HS-27A (cell line): ENCODE measurements around the gene CDH4.

Experiments
- DNase-seq: peaks from one replicate; pipeline ENCODE4 v3.0.0-alpha.2; 2012; ENCODE audit warnings: low read depth, missing footprints

CDH4 gene

GRCh38 chr20:61766921-61767610 is 515.0 kb downstream of the CDH4 start:
- DNase-seq = no peak

GRCh38 chr20:61767761-61768494 is 515.9 kb downstream of the CDH4 start:
- DNase-seq = no peak

- no peak for DNase-seq
These were observed 516.7 kb downstream of the CDH4 start for GRCh38 chr20:61768571-61769285.

GRCh38 chr20:61769286-61769832 is 517.3 kb downstream of the CDH4 start:
- no peak for DNase-seq

- DNase-seq = no peak
These were observed 518.1 kb downstream of the CDH4 start for GRCh38 chr20:61770113-61770585.

GRCh38 chr20:61771805-61772350 is 519.8 kb downstream of the CDH4 start:
- no peak for DNase-seq

GRCh38 chr20:61772828-61773631 is 521.0 kb downstream of the CDH4 start:
- DNase-seq = no peak

- no peak for DNase-seq
These were observed 522.0 kb downstream of the CDH4 start for GRCh38 chr20:61773926-61774587.

GRCh38 chr20:61775423-61775822 is 523.4 kb downstream of the CDH4 start:
- DNase-seq = no peak

GRCh38 chr20:61776491-61777075 is 524.5 kb downstream of the CDH4 start:
- DNase-seq = no peak

- DNase-seq = no peak
These were observed 525.9 kb downstream of the CDH4 start for GRCh38 chr20:61777773-61778494.

- DNase-seq = no peak
These were observed 526.4 kb downstream of the CDH4 start for GRCh38 chr20:61778495-61778863.

- DNase-seq = no peak
These were observed 527.3 kb downstream of the CDH4 start for GRCh38 chr20:61779176-61779965.

GRCh38 chr20:61780066-61780465 is 528.0 kb downstream of the CDH4 start:
- no peak for DNase-seq

- DNase-seq = no peak
These were observed 532.9 kb downstream of the CDH4 start for GRCh38 chr20:61784801-61785566.

- DNase-seq = no peak
These were observed 533.4 kb downstream of the CDH4 start for GRCh38 chr20:61785567-61785816.

GRCh38 chr20:61786230-61786629 is 534.2 kb downstream of the CDH4 start:
- no peak for DNase-seq

- DNase-seq = no peak
These were observed 536.3 kb downstream of the CDH4 start for GRCh38 chr20:61788343-61788742.

GRCh38 chr20:61789329-61789728 is 537.3 kb downstream of the CDH4 start:
- DNase-seq = no peak
